Panc1 (cell line): ENCODE measurements around the gene LGALS3.

Experiments used
- POLR2AphosphoS5 ChIP-seq: IDR thresholded peaks from 2 replicates; pipeline ENCODE4 v1.6.1; 2012; ENCODE audit warnings: mild to moderate bottlenecking, low read depth, low read length, moderate library complexity
- SIN3A ChIP-seq: IDR thresholded peaks from 2 replicates; pipeline ENCODE4 v1.6.1; 2012; ENCODE audit warnings: low read depth, mild to moderate bottlenecking, low read length, moderate library complexity, borderline replicate concordance; ENCODE audit not compliant: insufficient read depth
- TF ChIP-seq, protein P1 (sequence below): fragments of 450-650 bp; IDR thresholded peaks from 2 replicates; pipeline ENCODE4 v1.5.1; 2017; ENCODE audit warnings: mild to moderate bottlenecking

DNA sequence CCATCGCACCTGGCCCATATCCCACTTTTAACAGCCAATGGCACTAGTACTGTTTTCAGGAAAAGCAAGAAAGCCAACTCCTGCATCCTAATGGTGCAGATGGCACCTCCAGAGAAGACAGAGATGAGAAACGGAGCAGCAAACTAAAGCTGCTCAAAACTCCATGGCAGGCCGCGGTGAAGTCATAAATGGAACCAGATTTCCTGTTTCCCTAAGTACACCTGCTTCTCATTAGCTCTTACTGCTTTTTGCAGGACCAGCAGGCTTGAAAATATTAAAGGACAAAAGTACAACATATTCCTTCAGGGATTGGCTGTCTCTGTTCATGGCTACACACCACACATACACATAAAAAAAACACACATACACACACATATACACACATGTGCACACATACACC is 36.7 kb upstream of the LGALS3 start:
- TF ChIP-seq POLR2AphosphoS5 (no peak), SIN3A (no peak)
- TF ChIP-seq, protein P1, sequence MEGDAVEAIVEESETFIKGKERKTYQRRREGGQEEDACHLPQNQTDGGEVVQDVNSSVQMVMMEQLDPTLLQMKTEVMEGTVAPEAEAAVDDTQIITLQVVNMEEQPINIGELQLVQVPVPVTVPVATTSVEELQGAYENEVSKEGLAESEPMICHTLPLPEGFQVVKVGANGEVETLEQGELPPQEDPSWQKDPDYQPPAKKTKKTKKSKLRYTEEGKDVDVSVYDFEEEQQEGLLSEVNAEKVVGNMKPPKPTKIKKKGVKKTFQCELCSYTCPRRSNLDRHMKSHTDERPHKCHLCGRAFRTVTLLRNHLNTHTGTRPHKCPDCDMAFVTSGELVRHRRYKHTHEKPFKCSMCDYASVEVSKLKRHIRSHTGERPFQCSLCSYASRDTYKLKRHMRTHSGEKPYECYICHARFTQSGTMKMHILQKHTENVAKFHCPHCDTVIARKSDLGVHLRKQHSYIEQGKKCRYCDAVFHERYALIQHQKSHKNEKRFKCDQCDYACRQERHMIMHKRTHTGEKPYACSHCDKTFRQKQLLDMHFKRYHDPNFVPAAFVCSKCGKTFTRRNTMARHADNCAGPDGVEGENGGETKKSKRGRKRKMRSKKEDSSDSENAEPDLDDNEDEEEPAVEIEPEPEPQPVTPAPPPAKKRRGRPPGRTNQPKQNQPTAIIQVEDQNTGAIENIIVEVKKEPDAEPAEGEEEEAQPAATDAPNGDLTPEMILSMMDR: no peak
